ENCODE results near the gene TMEM175. TPM values are rescaled to one million over a fixed set of nuclear protein-coding genes. Genes with fewer than 3 reads are reported as not detected.

The TMEM175 gene
- polyA plus RNA-seq, 3 donors, result 17.3 to 30.1 (median 24.2) TPM

DNA sequence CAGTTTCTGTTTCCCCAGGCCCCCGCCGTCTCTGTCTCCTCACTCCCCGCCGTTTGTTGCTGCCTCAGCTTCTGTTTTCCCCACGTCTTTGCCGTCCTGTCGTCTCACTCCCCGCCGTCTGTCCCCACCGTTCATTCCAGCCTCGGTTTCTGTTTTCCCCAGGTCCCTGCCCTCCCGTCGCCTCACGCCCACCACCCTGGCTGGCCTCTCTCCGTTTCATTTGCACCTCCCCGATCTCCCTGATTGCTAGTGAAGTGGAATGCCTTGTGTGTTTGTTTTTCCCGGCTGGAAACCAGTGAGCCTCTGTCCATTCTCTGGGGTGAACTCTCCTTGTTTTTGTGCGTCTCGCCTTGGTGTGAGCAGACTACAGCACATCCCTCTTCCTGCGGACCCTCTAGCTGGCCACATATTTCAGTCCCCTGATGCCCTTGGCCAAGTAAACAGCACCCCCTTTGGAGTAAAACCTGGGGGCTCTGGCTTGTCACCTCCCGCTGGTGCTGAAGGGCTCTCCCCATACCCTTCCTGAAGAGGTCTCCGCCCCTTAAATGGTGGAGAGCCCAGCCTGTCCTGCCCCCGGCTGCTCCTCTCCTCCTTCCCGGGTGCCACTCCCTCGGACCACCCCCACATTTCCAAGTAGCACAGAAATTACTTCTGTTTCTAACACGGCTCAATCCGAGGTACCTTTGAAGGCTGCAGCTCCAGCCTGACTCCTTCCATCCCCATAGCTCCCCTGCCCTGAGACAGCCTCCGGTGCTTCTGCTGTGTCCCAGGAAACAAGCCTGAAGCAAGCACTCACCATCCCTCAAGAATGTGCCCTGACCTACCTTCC is 13.2 kb downstream of the TMEM175 start:
- DNase-seq (ENCODE audit: low read depth in 3 of 3, low spot score in 2 of 3), result no peak

DNA sequence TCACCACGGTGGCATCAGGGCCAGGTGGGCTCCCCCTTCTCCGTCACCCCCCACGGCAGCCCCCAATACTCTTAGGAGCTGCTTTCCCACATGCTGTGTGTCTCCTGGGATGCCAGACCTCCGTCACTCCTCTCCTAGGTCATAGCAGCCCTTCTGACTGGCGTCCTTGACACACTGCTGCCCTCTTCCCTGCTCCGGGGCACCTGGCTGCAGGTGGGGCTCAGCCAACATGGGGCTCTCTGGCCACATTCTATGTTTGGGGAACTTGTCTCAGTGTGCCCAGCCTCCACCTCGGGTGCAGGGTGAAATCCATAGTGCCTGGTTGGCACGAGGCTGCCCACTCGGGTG is 13.8 kb downstream of the TMEM175 start:
- DNase-seq (ENCODE audit: low read depth in 3 of 3, low spot score in 2 of 3), result no peak

DNA sequence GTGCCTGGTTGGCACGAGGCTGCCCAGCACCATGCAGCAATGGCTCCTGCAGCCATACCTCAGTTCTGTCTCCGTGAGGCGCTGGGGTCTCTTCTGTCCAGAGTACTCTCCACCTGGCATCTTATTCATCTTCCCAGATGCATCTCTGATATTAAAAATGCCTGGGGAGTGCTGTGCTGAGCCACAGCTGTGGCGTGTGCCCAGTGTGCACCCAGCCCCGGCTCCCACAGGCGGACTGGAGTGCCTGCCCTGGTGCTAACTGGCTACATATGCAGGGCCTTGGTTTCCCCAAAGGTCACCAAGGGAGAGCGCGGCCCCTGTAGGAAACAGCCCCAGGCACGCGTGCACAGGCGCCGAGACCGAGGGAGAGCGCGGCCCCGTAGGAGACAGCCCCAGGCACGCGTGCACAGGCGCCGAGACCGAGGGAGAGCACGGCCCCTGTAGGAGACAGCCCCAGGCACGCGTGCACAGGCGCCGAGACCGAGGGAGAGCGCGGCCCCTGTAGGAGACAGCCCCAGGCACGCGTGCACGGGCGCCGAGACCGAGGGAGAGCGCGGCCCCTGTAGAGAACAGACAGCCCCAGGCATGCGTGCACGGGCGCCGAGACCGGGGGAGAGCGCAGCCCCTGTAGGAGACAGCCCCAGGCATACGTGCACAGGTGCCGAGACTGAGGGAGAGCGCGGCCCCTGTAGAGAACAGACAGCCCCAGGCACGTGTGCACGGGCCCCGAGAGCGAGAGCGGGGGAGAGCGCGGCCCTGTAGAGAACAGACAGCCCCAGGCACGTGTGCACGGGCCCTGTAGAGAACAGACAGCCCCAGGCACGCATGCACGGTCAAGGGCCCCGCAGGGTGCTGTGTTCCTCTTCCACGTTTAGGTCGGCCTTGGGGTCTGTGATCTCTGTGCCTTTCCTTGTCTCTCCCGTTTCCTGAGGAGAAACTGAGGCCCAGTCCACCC is 14.5 kb downstream of the TMEM175 start:
- DNase-seq (ENCODE audit: low read depth in 3 of 3, low spot score in 2 of 3), result no peak

DNA sequence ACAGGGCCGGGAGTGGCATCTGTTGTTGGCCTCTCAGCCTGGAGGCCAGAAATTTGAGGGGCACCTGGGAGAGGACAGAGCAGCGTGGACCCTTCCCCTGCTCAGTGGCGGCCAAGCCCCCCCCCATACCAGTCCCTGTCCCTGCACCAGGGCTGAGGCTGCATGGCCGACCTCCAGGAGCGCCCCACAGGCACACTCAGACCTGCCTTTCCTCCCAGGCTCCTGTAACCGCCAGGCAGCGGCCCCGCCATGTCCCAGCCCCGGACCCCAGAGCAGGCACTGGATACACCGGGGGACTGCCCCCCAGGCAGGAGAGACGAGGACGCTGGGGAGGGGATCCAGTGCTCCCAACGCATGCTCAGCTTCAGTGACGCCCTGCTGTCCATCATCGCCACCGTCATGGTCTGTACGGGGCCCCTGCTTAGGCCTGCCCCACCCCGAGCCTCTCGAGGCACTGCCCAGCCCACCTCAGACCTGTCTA is 15.3 kb downstream of the TMEM175 start:
- no peak for DNase-seq (ENCODE audit: low read depth in 3 of 3, low spot score in 2 of 3)

DNA sequence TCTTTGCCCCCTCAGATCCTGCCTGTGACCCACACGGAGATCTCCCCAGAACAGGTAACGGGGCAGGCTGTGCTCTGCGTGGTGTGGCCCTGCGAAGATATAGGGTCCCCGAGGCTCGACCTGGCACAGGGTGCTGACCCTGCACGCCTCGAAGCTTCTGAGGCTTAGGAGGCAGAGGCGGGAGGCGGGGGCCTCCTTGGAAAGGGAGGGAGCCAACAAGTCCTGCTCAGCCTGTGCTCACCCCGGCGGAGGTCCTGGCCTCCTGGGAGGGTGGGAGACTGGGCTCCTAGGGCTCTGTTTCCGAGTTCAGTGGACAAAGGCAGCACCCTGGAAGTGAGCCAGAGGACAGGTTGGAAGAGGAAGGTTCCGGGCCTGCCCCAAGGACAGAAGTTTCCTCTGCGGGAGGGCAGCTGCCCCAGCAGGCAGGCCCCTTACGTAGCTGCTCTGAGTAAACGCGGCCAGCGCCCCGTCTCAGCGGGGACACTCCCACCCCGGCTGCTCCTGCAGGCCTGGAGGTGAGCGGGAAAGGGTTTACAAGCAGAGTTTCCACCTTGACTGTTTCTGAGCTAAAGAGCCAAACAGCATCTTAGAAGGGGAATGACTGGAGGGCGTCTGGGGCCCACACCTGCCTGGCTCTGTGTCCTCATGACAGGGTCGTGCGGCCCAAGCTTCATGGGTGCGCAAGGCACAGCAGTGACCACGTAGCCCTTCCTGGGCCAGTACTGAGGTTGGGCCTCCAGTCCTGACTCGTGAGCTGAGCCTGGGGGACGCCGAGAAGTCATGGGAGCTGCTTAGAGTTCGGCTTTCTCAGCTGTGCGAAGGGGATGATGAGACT is 16.1 kb downstream of the TMEM175 start:
- no peak for DNase-seq (ENCODE audit: low read depth in 3 of 3, low spot score in 2 of 3)

DNA sequence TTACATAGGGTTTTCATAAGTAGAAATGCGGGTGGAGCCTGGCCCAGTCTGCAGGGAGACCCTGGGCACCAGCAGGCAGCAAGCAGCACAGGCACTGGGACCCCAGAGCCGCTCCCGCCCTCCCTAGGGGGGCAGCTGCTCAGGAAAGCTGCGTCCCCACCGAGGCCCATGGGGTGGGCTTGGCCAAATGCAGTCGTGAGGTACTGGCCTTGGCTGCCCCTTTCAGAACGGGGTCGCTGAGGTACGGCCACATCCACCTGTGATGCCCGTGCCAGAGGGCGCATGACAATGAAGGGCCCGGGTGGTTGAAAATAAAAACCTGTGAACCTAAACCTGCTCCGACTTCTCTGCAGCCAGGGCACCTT is 16.7 kb downstream of the TMEM175 start:
- no peak for DNase-seq (ENCODE audit: low read depth in 3 of 3, low spot score in 2 of 3)

DNA sequence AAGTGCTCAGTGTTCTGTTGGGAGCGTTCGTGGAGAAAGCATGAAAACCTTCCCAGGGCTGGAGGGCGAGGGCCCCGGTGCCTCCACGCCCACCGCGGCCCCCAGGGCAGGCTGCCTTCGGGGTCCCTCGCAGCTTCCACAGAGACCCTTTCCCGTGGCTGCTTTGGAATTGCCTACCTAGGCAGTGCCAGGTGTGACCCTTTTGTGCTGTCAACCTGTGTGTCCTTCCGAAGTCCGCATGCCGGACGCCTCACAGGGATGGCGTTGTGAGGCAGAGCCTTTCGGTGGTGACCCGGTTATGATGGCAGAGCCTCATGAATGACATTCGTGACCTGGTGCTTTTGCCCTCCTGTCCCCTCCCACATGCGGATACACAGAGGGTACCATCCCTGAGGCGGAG is 17.4 kb downstream of the TMEM175 start:
- no peak for DNase-seq (ENCODE audit: low read depth in 3 of 3, low spot score in 2 of 3)

DNA sequence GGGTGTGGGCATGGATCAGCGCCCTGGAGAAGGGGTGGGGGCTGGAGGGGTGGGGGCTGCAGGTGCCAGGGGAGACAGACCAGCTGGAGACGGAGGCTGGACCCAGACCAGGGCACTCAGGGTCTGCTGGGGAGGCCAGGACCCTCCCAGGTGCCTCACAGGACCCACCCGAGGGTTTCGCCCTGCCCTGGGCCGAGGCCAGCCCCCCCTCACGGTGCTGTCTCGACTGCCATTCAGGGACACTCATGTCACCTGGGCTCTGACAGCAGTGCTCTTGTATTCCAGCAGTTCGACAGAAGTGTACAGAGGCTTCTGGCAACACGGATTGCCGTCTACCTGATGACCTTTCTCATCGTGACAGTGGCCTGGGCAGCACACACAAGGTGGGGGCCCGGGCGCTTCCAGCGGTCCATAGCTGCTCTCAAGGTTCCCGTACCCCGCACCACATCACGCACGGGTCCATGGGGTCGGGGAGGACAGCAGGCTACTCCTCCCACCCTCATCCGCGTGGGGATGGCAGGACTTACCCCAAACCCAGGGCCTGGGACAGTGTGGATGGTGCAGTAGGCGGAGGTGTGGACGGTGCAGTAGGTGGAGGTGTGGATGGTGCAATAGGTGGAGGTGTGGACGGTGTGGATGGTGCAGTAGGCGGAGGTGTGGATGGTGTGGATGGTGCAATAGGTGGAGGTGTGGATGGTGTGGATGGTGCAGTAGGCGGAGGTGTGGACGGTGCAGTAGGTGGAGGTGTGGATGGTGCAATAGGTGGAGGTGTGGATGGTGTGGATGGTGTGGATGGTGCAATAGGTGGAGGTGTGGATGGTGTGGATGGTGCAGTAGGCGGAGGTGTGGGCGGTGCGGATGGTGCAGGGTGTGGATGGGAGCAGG is 18.1 kb downstream of the TMEM175 start:
- no peak for DNase-seq (ENCODE audit: low read depth in 3 of 3, low spot score in 2 of 3)

DNA sequence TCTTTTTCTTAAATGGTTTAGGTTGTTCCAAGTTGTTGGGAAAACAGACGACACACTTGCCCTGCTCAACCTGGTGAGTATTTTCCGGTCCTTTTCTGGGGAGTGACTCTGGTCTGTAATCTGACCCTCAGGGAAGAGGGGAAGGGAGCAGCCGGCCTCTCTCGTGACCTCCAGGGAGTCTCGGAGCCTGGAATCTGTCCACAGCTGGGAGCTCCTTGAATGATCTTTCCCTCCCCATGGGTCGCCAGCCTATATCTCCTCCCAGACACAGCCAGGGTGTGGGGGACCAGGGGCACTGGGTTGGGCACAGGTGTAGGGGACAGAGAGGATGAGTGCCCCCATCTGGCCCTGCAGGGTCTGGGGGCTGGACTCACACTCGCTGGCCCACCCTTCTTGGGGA is 18.9 kb downstream of the TMEM175 start:
- DNase-seq (ENCODE audit: low read depth in 3 of 3, low spot score in 2 of 3), result no peak

DNA sequence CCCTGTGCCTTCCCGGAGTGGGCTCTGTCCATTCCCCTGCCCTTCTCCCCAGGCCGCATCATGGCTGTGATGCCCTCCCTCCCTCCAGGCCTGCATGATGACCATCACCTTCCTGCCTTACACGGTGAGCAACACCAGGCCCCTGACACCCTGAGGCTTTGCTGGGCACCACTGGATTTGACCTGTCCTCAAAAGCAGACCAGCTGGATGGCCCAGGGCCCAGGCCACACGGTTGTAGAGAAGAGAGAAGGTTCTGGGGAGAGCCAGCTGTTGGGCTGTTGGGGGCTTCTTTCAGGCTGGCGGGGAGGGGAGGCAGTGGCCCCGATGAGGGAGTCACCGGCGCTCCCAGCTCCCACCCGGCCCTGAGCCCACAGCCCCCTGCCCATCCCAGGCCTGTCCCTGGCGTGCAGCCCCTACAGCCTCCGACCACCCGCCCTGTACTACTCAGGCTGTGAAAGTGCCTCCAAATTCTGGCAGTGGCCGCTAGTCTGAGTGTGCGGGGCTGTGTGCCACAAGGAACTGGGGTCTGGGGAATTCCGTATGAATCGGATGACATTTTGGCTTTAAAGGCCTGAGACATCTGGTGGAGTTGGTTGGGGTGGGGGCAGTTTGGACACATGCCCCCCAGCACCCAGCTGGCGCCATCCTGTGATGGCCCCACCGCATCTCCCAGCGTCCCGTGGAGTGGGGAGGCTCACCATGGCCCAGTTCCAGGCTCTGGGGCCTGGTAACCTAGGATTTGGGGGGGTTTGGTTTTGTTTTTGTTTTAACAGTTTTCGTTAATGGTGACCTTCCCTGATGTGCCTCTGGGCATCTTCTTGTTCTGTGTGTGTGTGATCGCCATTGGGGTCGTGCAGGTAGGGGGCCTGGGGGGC is 19.6 kb downstream of the TMEM175 start:
- no peak for DNase-seq (ENCODE audit: low read depth in 3 of 3, low spot score in 2 of 3)

DNA sequence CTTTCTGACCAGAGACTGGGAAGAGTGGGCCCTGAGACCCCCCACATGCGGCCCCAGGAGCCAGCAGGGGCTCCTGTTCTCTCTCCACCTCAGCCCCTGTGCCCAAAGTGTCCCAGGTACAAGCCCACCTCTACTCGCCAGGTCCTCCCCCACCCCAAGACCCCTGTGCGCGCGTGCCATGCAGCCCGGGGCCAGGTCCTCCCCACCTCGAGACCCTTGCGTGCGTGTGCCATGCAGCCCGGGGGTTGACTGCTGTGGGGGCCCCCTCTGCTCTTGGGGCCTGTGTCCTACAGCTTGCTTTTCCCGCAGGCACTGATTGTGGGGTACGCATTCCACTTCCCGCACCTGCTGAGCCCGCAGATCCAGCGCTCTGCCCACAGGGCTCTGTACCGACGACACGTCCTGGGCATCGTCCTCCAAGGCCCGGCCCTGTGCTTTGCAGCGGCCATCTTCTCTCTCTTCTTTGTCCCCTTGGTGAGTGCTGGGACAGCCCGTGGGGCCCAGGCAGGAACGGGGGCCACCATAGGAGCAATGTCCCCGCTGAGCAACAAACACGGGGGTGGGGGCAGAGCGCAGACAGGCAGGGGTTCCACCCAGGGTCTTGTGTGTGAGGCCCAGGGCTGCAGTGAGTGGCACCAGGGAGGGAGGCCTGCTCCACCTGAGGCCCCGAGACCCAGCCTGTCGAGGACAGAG is 20.8 kb downstream of the TMEM175 start:
- DNase-seq (ENCODE audit: low read depth in 3 of 3, low spot score in 2 of 3), result no peak

DNA sequence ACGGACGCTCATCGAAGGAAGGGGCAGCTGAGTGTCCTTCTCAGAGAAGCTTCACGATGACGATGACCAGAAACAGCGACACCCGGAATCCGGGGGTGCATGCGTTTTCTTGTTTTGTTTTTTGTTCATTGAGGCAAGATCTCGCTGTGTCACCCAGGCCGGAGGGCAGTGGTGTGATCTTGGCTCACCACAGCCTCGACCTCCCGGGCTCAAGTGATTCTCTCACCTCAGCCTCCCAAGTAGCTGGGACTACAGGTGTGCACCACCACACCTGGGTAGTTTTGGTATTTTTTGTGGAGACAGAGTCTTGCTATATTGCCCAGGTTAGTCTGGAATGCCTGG is 21.3 kb downstream of the TMEM175 start:
- DNase-seq (ENCODE audit: low read depth in 3 of 3, low spot score in 2 of 3), result no peak

DNA sequence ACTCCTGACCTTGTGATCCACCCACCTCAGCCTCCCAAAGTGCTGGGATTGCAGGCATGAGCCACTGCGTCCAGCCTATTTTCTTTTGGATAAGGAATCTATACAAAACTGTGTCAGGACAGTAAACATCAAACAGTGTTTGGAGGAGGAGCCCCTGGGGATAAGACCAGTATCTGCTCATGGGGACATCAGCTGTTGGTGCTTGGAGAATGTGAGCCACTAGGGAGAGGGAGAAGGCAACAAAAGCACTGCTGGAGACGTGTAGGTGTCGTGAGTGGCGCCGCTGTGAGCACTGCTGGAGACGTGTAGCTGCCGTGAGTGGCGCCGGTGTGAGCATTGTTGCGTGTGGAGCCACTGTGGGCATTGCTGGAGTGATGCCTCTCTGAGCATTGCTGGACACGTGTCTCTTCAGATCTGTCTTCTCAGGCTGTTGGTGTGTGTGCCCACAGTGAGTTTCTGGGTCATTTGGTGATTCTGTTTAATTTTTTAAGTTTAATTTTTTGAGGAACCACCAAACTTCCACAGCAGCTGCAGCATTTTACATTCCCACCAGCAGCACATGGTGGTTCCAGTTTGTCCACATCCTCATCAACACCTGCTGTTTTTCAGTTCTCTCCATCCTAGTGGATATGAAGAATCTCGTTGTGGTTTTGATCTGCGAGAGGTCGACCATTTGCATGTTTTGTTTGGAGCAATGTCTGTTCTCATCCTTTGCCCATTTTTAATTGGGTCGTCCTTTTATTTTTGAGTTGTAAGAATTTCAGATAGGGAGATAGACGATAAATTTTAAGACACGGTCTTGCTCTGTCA is 22.2 kb downstream of the TMEM175 start:
- DNase-seq (ENCODE audit: low read depth in 3 of 3, low spot score in 2 of 3), result no peak

DNA sequence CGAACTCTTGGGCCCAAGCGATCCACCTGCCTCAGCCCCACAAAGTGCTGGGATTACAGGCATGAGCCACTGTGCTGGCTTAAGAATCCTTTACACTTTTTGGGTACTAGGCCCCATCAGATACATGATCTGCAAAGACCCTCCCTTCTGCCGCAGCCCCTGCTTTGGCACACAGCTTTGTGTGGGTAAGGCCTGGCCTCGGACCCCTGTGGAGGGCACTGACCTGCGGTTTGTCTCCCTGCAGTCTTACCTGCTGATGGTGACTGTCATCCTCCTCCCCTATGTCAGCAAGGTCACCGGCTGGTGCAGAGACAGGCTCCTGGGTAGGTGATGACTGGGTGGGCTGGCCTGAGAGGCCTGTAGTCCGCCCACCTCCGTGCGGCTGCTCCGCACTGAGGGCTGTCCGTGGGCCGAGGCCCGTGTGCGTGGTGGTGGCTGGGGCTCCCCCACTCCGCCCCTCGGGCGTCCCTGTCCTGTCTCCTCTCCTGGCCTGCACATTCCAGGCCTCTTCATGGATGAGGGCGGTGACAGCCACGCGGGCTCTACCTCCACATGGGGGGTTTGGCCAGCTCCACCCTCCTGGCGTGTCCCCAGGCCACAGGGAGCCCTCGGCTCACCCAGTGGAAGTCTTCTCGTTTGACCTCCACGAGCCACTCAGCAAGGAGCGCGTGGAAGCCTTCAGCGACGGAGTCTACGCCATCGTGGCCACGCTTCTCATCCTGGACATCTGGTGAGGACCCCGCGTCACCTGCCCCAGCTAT is 23.1 kb downstream of the TMEM175 start:
- DNase-seq (ENCODE audit: low read depth in 3 of 3, low spot score in 2 of 3), result no peak

DNA sequence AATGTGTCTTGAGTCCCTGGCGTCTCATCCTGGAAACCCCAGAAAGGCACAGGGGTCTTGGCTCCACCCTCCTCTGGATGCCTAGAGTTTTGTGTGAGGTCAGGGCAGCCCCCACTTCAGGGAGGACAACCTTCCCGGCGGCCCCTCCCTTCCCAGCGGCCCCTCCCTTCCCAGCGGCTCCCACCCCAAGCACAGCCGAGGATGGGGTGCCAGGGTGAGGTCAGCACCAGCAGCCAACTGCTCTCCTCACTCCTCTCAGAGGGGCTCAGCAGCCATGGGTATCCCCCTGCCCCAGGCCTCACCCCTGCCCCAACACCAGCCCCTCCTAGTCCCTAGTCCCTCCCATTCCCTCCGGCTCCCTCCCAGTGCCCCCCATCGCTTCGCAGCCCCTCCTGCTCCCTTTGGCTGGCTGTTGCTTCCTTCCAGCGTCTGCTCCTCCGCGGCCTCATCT is 23.7 kb downstream of the TMEM175 start:
- DNase-seq (ENCODE audit: low read depth in 3 of 3, low spot score in 2 of 3), result no peak

DNA sequence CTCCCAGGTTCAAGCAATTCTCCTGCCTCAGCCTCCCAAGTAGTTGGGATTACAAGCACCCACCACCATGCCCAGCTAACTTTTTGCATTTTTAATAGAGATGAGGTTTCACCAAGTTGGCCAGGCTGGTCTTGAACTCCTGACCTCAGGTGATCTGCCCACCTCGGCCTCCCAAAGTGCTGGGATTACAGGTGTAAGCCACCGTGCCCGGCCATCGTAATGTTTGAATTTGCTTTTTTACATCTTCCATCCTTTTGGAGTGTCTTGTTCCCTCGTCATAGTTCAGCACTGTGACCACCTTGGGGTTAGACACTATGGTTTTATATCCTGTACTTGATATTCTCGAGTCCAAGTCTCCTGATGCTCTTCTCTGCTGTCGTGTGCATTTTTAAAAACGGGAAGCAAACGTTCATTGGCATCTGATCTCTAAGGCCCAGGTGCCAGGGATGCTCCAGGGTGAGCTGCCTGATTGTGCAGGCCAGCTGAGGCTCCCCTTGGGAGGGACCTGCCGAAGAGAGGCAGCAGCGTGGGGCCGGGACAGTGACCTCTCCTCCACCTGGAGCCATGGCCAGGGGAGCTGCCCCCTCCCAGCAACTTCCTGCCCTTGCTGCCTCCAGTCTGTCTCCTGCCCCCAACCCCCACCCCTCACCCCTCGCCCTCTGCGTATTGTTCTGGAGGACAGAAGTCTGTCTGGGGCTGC is 24.4 kb downstream of the TMEM175 start:
- no peak for DNase-seq (ENCODE audit: low read depth in 3 of 3, low spot score in 2 of 3)

Measured in right renal cortex interstitium (tissue), 3 donors.